ENCODE data around the gene SMIM24.
A peak's percentile ranks its signal among the peaks of the same experiment; 100 is the strongest.

The SMIM24 gene

DNA sequence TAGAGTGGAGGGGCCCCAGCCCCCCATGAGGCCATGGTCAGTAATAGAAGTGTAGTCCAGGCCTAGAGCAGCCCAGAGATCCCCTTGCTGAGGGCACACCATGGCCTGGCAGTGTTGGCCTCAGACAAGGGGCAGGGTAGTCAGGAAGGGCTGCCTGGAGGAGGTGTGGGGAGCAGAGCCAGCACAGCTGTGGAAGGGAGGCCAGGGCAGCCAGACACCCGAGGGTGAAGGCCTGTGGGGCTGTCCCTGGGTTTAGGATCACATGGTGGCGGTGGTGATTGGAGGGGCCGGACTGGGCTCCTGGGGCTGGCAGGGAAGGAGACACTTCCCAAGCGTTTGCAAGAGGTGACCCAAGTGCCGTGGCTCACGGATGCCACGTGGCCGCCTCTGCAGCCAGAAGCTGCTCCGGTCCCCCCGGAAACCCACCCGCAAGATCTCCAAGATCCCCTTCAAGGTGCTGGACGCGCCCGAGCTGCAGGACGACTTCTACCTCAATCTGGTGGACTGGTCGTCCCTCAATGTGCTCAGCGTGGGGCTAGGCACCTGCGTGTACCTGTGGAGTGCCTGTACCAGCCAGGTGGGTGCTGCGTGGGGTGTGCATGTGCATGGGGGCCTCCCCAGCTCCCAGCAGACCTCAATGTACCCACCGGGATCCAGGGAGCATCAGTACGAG is 47.0 kb upstream of the SMIM24 start:
- Histone ChIP-seq H2BK5ac (ENCODE audit: low read depth, low read length, poor library complexity) (no peak overlapping the region), H3K23ac (ENCODE audit: low read length) (no peak overlapping the region), H3K14ac (ENCODE audit: low read length) (no peak overlapping the region), H3K18ac (ENCODE audit: low read length) (peak overlapping the region; percentile 16), H3K27me3 (ENCODE audit: insufficient read depth, low read length) (no peaks in the 10 kb centered on the region), H2BK120ac (ENCODE audit: insufficient read depth, low read length, poor library complexity) (no peak overlapping the region), H3K4ac (ENCODE audit: low read depth, low read length) (no peak overlapping the region), H4K91ac (ENCODE audit: low read depth, low read length) (no peak overlapping the region), H3K9ac (ENCODE audit: low read length) (no peak overlapping the region), H3K79me2 (ENCODE audit: control insufficient read depth, insufficient read depth, low read length, poor library complexity) (no peaks in the 10 kb centered on the region), H2BK12ac (ENCODE audit: low read length) (no peak overlapping the region), H3K4me3 (ENCODE audit: low read depth, low read length) (no peak overlapping the region), H3K4me2 (ENCODE audit: low read length) (no peak overlapping the region), H2AFZ (ENCODE audit: insufficient read depth, low read length, poor library complexity) (no peak overlapping the region), H3K79me1 (ENCODE audit: low read length) (no peaks in the 10 kb centered on the region), H3K4me1 (ENCODE audit: control insufficient read depth in 1 of 2, insufficient read depth in 2 of 2, low read length in 2 of 2) (no peaks in the 10 kb centered on the region), H3K9me3 (ENCODE audit: insufficient read depth, low read depth, low read length) (no peaks in the 10 kb centered on the region), H3K36me3 (ENCODE audit: control insufficient read depth in 1 of 2, insufficient read depth in 2 of 2, low read length in 2 of 2) (peaks cover 82 to 89% of the 10 kb centered on the region in 2 experiments), H4K12ac (ENCODE audit: low read depth, low read length) (no peak overlapping the region), H2AK5ac (ENCODE audit: low read length) (no peak overlapping the region), H3K27ac (ENCODE audit: low read depth, low read length) (no peak overlapping the region), H4K8ac (ENCODE audit: low read depth, low read length) (no peak overlapping the region)
- no CpG with 5 or more reads among the region's 21 CpGs for WGBS (ENCODE audit: extremely low coverage, insufficient coverage, insufficient read length)
- no peak for DNase-seq

DNA sequence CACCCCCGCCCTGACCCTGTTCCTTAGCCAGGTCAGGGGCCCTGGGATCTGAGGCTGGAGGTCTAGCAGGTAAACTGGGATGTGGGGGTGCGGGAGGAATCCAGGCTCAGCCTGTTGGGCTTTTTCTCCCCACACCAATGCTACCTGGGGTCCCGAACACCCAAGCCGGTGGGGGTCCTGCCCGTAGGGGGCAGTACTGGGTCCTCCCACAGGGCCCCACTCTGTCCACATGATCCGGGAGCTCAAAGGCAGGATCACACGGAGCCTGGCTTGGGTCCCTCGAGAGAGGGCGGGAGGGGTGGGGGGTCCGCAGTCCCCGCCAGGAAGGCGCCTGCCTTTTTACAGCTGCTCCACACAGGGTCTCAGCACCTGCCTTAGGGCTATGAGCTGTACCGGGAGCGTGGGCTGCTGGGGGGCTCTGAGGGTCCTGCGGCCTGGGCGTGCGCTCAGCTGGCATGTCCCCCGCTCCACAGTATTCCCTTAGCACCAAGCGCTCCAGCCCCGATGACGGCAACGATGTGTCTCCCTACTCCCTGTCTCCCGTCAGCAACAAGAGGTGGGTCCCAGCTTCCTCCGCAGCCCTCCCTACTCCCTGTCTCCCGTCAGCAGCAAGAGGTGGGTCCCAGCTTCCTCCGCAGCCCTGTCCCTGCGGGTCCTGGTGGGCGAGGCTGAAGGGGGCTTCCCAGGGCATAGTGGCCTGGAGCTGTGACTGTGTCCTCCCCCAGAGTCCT is 46.3 kb upstream of the SMIM24 start:
- H3K4me2 ChIP-seq (ENCODE audit: low read length), result no peak overlapping the region
- H2AFZ ChIP-seq (ENCODE audit: insufficient read depth, low read length, poor library complexity), result no peak overlapping the region
- H4K8ac ChIP-seq (ENCODE audit: low read depth, low read length), result no peak overlapping the region
- no peak overlapping the region for H2BK120ac ChIP-seq (ENCODE audit: insufficient read depth, low read length, poor library complexity)
- H3K23ac ChIP-seq (ENCODE audit: low read length), result no peak overlapping the region
- H3K9me3 ChIP-seq (ENCODE audit: insufficient read depth, low read depth, low read length), result no peaks in the 10 kb centered on the region
- H3K79me1 ChIP-seq (ENCODE audit: low read length), result no peaks in the 10 kb centered on the region
- H3K4me3 ChIP-seq (ENCODE audit: low read depth, low read length), result no peak overlapping the region
- H3K27me3 ChIP-seq (ENCODE audit: insufficient read depth, low read length), result no peaks in the 10 kb centered on the region
- no peak overlapping the region for H3K14ac ChIP-seq (ENCODE audit: low read length)
- H3K4ac ChIP-seq (ENCODE audit: low read depth, low read length), result no peak overlapping the region
- H2BK5ac ChIP-seq (ENCODE audit: low read depth, low read length, poor library complexity), result no peak overlapping the region
- H2BK12ac ChIP-seq (ENCODE audit: low read length), result no peak overlapping the region
- H3K79me2 ChIP-seq (ENCODE audit: control insufficient read depth, insufficient read depth, low read length, poor library complexity), result peaks cover 5% of the 10 kb centered on the region
- no peak overlapping the region for H3K9ac ChIP-seq (ENCODE audit: low read length)
- no CpG with 5 or more reads among the region's 28 CpGs for WGBS (ENCODE audit: extremely low coverage, insufficient coverage, insufficient read length)
- peak overlapping the region; percentile 16 for H3K18ac ChIP-seq (ENCODE audit: low read length)
- H3K27ac ChIP-seq (ENCODE audit: low read depth, low read length), result no peak overlapping the region
- H3K36me3 ChIP-seq (ENCODE audit: control insufficient read depth in 1 of 2, insufficient read depth in 2 of 2, low read length in 2 of 2), result peaks cover 81 to 88% of the 10 kb centered on the region in 2 experiments
- H3K4me1 ChIP-seq (ENCODE audit: control insufficient read depth in 1 of 2, insufficient read depth in 2 of 2, low read length in 2 of 2), result peaks cover 0 to 3% of the 10 kb centered on the region in 2 experiments
- DNase-seq, result no peak
- no peak overlapping the region for H4K12ac ChIP-seq (ENCODE audit: low read depth, low read length)
- no peak overlapping the region for H4K91ac ChIP-seq (ENCODE audit: low read depth, low read length)
- H2AK5ac ChIP-seq (ENCODE audit: low read length), result no peak overlapping the region

DNA sequence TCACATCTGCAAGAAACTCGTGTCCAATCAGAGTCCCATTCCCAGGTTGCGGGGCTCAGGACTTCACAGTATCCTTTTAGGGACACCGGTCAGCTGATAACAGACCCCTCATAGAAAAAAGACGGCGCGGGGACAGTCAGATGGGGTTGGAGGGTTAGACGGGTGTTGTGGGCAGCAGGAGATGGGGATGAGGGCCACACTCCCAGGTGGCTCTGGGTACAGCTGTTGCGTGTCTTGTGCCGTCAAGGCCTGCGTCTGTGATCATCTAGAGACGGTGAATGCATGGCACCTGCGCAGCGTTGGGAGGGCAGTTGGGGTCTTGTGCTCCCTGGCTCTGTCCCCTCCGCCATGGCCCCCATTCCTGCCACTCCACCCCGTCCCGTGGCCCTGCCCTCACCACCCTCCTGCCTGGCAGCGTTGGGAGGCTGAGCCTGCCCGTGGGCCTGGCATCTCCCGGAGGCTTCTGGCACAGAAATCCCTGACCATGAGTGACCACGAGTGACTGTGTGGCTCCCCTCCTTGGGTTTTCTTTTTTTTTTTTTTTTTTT is 44.7 kb upstream of the SMIM24 start:
- Histone ChIP-seq H3K4me2 (ENCODE audit: low read length) (no peak overlapping the region), H3K18ac (ENCODE audit: low read length) (no peak overlapping the region), H2AFZ (ENCODE audit: insufficient read depth, low read length, poor library complexity) (no peak overlapping the region), H2BK120ac (ENCODE audit: insufficient read depth, low read length, poor library complexity) (no peak overlapping the region), H3K9me3 (ENCODE audit: insufficient read depth, low read depth, low read length) (no peaks in the 10 kb centered on the region), H3K4me1 (ENCODE audit: control insufficient read depth in 1 of 2, insufficient read depth in 2 of 2, low read length in 2 of 2) (peaks cover 14 to 16% of the 10 kb centered on the region in 2 experiments), H3K23ac (ENCODE audit: low read length) (no peak overlapping the region), H2BK5ac (ENCODE audit: low read depth, low read length, poor library complexity) (no peak overlapping the region), H3K4ac (ENCODE audit: low read depth, low read length) (no peak overlapping the region), H2AK5ac (ENCODE audit: low read length) (no peak overlapping the region), H3K36me3 (ENCODE audit: control insufficient read depth in 1 of 2, insufficient read depth in 2 of 2, low read length in 2 of 2) (peaks cover 65 to 75% of the 10 kb centered on the region in 2 experiments), H3K27me3 (ENCODE audit: insufficient read depth, low read length) (no peaks in the 10 kb centered on the region), H4K8ac (ENCODE audit: low read depth, low read length) (no peak overlapping the region), H3K9ac (ENCODE audit: low read length) (no peak overlapping the region), H4K12ac (ENCODE audit: low read depth, low read length) (no peak overlapping the region), H4K91ac (ENCODE audit: low read depth, low read length) (no peak overlapping the region), H2BK12ac (ENCODE audit: low read length) (no peak overlapping the region), H3K4me3 (ENCODE audit: low read depth, low read length) (no peak overlapping the region), H3K27ac (ENCODE audit: low read depth, low read length) (no peak overlapping the region), H3K14ac (ENCODE audit: low read length) (no peak overlapping the region), H3K79me1 (ENCODE audit: low read length) (peaks cover 4% of the 10 kb centered on the region), H3K79me2 (ENCODE audit: control insufficient read depth, insufficient read depth, low read length, poor library complexity) (peaks cover 5% of the 10 kb centered on the region)
- DNase-seq, result no peak
- no CpG with 5 or more reads among the region's 20 CpGs for WGBS (ENCODE audit: extremely low coverage, insufficient coverage, insufficient read length)

DNA sequence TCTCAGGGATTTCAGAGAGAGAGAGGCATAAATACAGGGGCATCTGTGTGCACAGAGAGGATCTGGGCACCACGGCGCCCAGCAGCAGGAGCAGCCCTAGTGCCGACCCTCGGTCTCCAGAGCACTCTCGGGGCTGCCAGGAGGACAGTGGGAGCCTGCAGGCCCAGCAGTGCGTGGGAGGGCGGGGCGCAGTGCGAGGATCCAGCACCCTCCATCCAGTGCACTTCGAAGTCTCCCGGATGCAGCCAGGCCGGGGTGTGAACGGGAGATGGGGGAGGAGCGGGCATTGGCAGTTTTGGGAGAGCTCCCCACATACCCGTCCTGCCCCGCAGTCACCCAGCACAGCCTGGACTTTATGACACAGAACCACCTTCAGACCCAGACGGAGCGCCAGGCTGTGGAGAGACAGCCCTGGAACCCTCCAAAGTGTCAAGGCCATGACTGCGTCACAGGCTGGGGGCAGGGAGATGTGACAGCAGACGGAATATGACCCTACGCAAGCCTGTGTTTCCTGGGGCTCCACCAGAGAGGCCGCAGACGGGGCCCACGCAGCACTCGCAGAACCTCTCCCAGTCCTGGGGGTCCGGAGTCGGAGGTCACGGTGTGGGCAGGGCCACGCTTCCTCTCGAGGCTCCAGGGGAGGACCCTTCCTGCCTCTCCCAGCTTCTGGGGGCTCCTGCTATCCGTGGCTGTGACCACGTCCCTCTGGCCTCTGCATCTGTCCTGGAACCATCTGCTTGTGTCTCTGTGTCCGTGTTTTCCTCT is 43.9 kb upstream of the SMIM24 start:
- Histone ChIP-seq H2AK5ac (ENCODE audit: low read length) (no peak overlapping the region), H3K36me3 (ENCODE audit: control insufficient read depth in 1 of 2, insufficient read depth in 2 of 2, low read length in 2 of 2) (peaks cover 72 to 78% of the 10 kb centered on the region in 2 experiments), H4K12ac (ENCODE audit: low read depth, low read length) (no peak overlapping the region), H2AFZ (ENCODE audit: insufficient read depth, low read length, poor library complexity) (no peak overlapping the region), H2BK120ac (ENCODE audit: insufficient read depth, low read length, poor library complexity) (no peak overlapping the region), H3K23ac (ENCODE audit: low read length) (no peak overlapping the region), H2BK5ac (ENCODE audit: low read depth, low read length, poor library complexity) (no peak overlapping the region), H3K79me2 (ENCODE audit: control insufficient read depth, insufficient read depth, low read length, poor library complexity) (peaks cover 5% of the 10 kb centered on the region), H3K79me1 (ENCODE audit: low read length) (peaks cover 4% of the 10 kb centered on the region), H3K14ac (ENCODE audit: low read length) (no peak overlapping the region), H3K9me3 (ENCODE audit: insufficient read depth, low read depth, low read length) (no peaks in the 10 kb centered on the region), H3K9ac (ENCODE audit: low read length) (no peak overlapping the region), H3K4me3 (ENCODE audit: low read depth, low read length) (no peak overlapping the region), H3K18ac (ENCODE audit: low read length) (no peak overlapping the region), H3K4me1 (ENCODE audit: control insufficient read depth in 1 of 2, insufficient read depth in 2 of 2, low read length in 2 of 2) (peaks cover 17 to 23% of the 10 kb centered on the region in 2 experiments), H3K4me2 (ENCODE audit: low read length) (no peak overlapping the region), H2BK12ac (ENCODE audit: low read length) (no peak overlapping the region), H4K8ac (ENCODE audit: low read depth, low read length) (no peak overlapping the region), H4K91ac (ENCODE audit: low read depth, low read length) (no peak overlapping the region), H3K4ac (ENCODE audit: low read depth, low read length) (no peak overlapping the region), H3K27me3 (ENCODE audit: insufficient read depth, low read length) (no peaks in the 10 kb centered on the region), H3K27ac (ENCODE audit: low read depth, low read length) (no peak overlapping the region)
- no CpG with 5 or more reads among the region's 33 CpGs for WGBS (ENCODE audit: extremely low coverage, insufficient coverage, insufficient read length)
- no peak for DNase-seq
